HG02571 (cell line): ENCODE measurements around the gene HOXD12.

Experiments used
- ATAC-seq: cut with Tn5 transposase; IDR thresholded peaks from one replicate; pipeline ENCODE4 v1.9.1; 2021; ENCODE audit warnings: mild to moderate bottlenecking, moderate library complexity; ENCODE audit not compliant: unreplicated experiment

Gene HOXD12

GRCh38 chr2:176130957-176131847 is 31.6 kb downstream of the HOXD12 start:
- no peak for ATAC-seq

GRCh38 chr2:176131848-176132158 is 32.2 kb downstream of the HOXD12 start:
- ATAC-seq: no peak

- no peak for ATAC-seq
Observed at GRCh38 chr2:176132205-176133171, 32.9 kb downstream of the HOXD12 start.

- no peak for ATAC-seq
Observed at GRCh38 chr2:176133389-176133788, 33.8 kb downstream of the HOXD12 start.

- no peak for ATAC-seq
Observed at GRCh38 chr2:176134035-176134434, 34.4 kb downstream of the HOXD12 start.

GRCh38 chr2:176135035-176135440 is 35.4 kb downstream of the HOXD12 start:
- no peak for ATAC-seq

- no peak for ATAC-seq
Observed at GRCh38 chr2:176136374-176137251, 37.0 kb downstream of the HOXD12 start.

GRCh38 chr2:176137252-176137580 is 37.6 kb downstream of the HOXD12 start:
- no peak for ATAC-seq

- ATAC-seq: no peak
Observed at GRCh38 chr2:176137906-176138305, 38.3 kb downstream of the HOXD12 start.

GRCh38 chr2:176138526-176138922 is 38.9 kb downstream of the HOXD12 start:
- no peak for ATAC-seq

GRCh38 chr2:176138923-176139660 is 39.5 kb downstream of the HOXD12 start:
- no peak for ATAC-seq

- no peak for ATAC-seq
Observed at GRCh38 chr2:176139661-176140512, 40.3 kb downstream of the HOXD12 start.

- ATAC-seq: peak; percentile 79
Observed at GRCh38 chr2:176140513-176141317, 41.1 kb downstream of the HOXD12 start.

GRCh38 chr2:176142281-176142680 is 42.7 kb downstream of the HOXD12 start:
- ATAC-seq: no peak

- ATAC-seq: no peak
Observed at GRCh38 chr2:176145085-176145969, 45.7 kb downstream of the HOXD12 start.

GRCh38 chr2:176146101-176146500 is 46.5 kb downstream of the HOXD12 start:
- ATAC-seq: no peak

GRCh38 chr2:176146645-176147044 is 47.0 kb downstream of the HOXD12 start:
- ATAC-seq: no peak
